Measurements from ENCODE around the gene B4GALT5.
"Not testable (repeated sequence)": the region's sequence is repeated elsewhere in the genome, so short reads cannot be mapped to it uniquely, and the experiment has no call there.

Gene B4GALT5

GRCh38 chr20:49628280-49628679 lies 85.4 kb downstream of the B4GALT5 start:
- not testable (repeated sequence) for DNase-seq (ENCODE audit: low spot score)

- no peak for DNase-seq (ENCODE audit: low spot score)
Observed at GRCh38 chr20:49627329-49627761, 86.3 kb downstream of the B4GALT5 start.

DNA sequence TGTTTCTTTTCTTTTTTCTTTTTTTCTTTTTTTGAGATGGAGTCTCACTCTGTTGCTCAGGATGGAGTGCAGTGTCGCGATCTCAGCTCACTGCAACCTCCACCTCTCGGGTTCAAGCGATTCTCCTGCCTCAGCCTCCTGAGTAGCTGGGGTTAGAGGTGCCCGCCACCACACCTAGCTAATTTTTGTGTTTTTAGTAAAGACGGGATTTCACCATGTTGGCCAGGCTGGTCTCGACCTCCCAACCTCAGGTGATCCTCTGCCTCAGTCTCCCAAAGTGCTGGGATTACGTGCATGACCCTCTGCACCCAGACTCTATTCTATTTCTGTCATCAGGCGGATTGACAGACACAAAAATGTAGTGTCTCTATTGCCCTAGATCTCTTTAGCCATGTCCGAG lies 88.7 kb downstream of the B4GALT5 start:
- DNase-seq (ENCODE audit: low spot score): not testable (repeated sequence)

DNA sequence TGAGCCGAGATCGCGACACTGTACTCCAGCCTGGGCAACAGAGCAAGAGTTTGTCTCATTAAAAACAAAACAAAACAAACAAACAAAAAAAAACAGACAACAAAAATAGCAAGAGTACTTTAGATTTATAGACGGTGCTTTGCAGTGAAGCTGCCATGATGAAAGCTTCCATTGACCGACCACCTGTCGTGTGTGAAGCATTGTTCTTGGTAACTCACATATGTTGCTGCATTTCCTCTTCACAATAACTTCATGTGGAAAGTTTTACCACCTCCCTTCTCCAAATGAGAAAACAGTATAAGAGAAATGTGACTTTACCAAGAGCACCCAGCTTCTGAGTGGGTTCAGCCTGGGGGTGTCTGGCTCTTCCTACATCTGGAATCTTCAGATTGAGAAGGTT lies 89.4 kb downstream of the B4GALT5 start:
- no peak for DNase-seq (ENCODE audit: low spot score)

DNA sequence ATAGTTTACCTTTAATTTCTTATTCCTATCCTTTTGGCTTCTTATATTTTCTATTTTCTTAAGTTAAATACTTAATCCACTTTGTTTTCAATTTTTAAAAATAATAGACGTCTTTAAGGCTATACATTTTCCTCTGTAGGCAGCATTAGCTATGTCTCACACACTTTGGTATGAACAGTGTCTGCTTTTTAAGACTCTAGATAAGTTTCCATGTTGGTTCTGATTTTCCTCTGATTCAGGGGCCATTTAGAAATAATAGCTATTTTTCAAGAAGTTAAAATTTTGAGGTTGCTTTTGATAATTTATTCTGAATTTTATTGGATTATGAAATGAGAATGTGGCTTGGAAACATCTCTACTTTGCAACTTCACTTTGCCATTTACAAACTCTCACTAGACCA lies 91.4 kb downstream of the B4GALT5 start:
- DNase-seq (ENCODE audit: low spot score): no peak

- DNase-seq (ENCODE audit: low spot score): peak; percentile 64
Observed at GRCh38 chr20:49620364-49621240, 93.1 kb downstream of the B4GALT5 start.

- no peak for DNase-seq (ENCODE audit: low spot score)
Observed at GRCh38 chr20:49619113-49620048, 94.3 kb downstream of the B4GALT5 start.

DNA sequence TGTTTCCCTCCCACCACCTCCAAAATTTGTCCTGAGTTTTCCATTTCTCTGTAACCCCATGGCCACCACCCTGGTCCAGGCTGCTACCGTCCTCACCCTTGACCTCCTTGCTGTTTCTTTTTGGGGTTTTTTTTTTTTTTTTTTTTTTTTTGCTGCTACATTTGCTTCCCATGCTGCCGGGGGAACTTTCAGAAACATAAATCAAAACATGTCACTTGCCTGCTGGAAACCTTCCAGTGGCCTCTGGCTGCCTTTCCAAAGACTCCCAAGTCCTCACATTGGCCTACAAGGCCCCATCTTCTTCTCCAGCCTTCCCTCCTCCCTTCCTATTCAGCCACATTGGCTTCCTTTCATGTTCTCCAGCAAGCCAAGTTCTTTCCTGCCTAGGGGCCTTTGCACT lies 95.4 kb downstream of the B4GALT5 start:
- DNase-seq (ENCODE audit: low spot score): no peak

DNA sequence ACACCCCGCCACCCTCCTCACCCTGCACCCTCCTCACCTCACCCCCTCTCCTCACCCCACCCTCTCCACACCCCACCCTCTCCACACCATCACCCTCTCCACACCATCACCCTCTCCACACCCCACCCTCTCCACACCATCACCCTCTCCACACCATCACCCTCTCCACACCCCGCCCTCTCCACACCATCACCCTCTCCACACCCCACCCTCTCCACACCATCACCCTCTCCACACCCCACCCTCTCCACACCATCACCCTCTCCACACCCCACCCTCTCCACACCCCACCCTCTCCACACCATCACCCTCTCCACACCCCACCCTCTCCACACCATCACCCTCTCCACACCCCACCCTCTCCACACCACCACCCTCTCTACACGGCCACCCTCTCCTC lies 96.3 kb downstream of the B4GALT5 start:
- not testable (repeated sequence) for DNase-seq (ENCODE audit: low spot score)

DNA sequence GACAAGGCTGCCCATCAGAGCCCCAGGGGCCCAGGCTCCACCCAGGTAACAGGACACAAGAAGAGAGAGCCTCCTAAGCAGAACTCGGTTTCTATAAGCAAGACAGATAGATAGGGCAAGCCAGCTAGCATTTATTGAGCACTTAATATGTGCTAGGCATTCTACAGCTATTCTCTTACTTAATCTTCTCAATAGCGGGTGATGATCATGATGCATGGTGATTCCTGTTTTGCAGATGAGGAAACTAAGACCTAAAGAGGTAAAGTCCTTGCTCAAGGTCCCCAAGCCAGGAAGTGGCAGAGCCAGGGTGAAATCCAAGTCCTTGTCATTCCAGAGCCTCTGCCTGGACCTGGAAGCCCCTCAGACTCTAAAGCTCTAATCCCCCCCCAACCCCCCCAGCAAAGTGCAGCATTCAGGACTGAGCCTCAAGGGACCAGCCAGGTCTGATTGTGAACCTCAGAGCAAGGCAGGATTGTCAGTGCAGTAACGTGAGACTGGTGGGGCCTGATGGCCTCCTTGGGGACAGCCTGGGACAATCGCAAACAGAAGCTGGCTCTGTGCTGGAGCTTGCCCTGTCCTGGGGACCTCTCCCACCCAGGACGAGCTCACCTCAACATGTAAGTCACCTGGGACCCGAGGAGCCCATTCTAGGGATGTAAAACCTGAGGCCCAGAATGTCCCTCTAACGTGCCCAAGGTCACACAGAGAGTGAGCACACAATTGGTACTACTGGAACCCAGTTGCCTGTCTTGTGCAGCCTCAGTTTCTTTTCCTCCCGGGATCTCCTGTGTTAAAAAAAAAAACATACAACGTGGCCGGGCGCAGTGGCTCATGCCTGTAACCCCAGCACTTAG lies 97.3 kb downstream of the B4GALT5 start:
- DNase-seq (ENCODE audit: low spot score): no peak

GRCh38 chr20:49615401-49616153 lies 98.1 kb downstream of the B4GALT5 start:
- DNase-seq (ENCODE audit: low spot score): no peak

DNA sequence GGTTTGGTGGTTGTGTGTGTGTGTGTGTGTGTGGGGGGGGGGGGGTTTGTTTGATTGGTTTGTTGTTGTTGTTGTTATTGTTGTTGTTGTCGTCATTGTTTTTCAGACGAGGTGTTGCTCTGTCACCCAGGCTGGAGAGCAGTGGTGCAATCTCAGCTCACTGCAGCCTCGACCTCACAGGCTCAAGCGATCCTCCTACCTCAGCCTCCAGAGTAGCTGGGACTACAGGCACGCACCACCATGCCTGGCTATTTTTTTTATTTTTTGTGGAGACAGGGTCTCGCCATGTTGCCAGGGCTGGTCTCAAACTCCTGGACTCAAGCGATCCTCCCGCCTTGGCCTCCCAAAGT lies 98.7 kb downstream of the B4GALT5 start:
- not testable (repeated sequence) for DNase-seq (ENCODE audit: low spot score)

GRCh38 chr20:49614338-49615050 lies 99.2 kb downstream of the B4GALT5 start:
- no peak for DNase-seq (ENCODE audit: low spot score)

- DNase-seq (ENCODE audit: low spot score): no peak
Observed at GRCh38 chr20:49612127-49612738, 101.4 kb downstream of the B4GALT5 start.

- not testable (repeated sequence) for DNase-seq (ENCODE audit: low spot score)
Observed at GRCh38 chr20:49611539-49612126, 102.0 kb downstream of the B4GALT5 start.

DNA sequence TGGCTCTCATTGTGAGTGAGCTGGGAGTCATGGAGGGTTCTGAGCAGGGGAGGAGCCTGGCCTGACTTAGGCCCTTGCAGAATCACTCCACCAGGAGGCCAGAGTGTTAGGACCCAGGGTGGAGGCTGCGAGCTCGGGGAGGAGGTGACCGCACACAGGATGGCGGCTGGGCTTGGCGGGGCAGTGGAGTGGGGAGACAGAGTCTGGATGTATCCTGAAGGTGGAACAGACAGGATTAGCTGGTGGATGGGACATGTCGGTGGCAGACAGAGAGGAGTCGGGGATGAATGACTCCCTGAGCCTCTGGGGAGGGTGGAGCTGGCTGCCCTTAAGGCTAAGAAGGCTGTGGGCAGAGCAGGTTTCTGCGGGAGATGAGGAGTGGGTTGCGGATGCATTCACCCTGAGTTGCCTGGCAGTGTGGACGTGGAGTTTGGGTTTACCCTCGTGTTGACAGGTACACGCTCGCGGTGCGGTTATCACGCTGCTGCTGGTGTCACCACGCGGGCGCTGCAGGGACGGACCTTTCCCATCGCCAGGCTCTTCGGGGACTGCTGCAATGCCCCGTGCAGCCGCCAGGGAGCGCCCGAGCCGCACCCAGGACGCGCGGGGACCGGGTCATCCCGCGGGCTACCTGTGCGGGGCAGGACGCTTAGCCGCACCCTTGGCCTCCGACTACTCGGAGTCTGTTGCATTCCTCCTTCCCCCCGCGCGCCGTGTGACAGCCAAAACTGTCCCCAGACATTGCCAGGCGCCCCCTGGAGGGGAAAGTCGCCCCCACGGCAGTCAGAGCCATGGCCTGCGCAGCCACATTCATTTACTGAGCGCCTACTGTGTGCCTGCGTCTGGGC lies 102.8 kb downstream of the B4GALT5 start:
- peak; percentile 88 for DNase-seq (ENCODE audit: low spot score)

DNA sequence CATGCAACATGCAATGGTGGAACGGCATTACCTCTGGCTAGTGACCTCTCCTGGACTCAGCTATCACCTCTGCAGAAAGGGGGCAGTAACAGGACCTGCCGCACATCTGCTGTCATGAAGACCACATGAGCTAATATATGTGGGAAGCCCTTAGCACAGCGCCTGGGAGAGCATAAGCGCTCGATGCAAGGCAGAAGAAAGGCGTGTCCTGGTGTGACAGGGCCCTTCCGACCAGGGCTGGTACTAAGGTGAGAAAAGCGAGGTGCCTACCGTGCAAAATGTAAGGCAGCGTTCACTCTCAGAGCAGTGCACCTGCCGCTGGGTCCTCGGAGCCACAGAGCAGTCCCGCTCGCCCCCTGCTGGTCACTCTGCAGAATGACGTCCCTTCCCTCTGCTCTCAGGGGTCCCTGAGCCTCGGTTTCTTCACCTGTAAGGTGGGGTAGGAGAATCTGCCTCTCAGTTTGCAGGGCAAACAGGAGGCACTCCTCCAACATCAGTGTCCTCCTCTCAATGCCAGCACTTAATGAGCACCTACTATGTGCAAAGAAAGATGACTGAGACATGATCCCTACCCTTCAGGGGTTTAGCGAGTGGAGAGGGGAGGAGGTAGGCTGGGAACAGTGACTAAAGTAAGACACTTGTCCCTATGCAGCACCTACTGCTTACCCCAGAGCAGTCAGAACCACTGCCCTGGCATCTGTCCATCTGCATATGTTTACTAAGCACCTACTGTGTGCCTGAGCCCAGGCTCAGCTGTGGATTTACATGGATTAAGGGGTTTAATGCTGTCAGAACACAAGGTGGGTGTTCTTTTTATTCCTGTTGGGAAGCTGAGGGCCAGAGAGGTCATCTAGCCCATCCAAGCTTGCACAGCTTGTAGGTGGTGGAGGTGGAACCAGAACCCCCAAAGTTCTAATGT lies 104.7 kb downstream of the B4GALT5 start:
- peak; percentile 79 for DNase-seq (ENCODE audit: low spot score)

DNA sequence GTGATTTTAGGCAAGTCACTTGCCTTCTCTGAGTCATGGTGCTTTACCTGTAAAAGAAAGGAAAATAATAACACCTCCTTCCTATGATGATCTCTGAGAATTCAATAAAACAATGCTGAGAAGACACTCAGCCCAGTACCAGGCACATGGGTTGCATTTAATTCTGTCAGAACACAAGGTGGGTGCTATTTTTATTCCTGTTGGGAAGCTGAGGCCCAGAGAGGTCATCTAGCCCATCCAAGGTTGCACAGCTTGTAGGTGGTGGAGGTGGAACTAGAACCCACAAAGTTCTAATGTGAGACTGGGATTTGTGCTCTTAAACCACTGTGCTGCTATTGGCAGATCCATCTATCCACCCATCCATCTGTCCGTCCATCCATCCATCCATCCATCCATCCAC lies 106.1 kb downstream of the B4GALT5 start:
- no peak for DNase-seq (ENCODE audit: low spot score)

All from NAMALWA (cell line).